ENCODE data around the gene TMEM80. TPM values are rescaled to one million over a fixed set of nuclear protein-coding genes. Genes with fewer than 3 reads are reported as not detected.
A peak's percentile ranks its signal among the peaks of the same experiment; 100 is the strongest.

Gene TMEM80
- total RNA-seq, 1 donor from 2014 or later, result 12.8 TPM

- intact Hi-C loops (cut with DNase I), result no loop called here
- no peaks in the 10 kb centered on the region for H3K9me3 ChIP-seq
- no peak for DNase-seq (ENCODE audit: extremely low spot score in 2 of 2)
- no peak overlapping the region for H3K4me3 ChIP-seq
- no peak overlapping the region for H3K27ac ChIP-seq
- peaks cover 43% of the 10 kb centered on the region for H3K4me1 ChIP-seq
- H3K36me3 ChIP-seq, result peaks cover 0 to 5% of the 10 kb centered on the region in 2 donors
- TF ChIP-seq POLR2AphosphoS5 (IDR thresholded peaks at IDR 0.05; ENCODE audit: insufficient read depth in 1 of 2, low read depth in 1 of 2) (no peak), POLR2A (IDR thresholded peaks at IDR 0.05) (no peak)
- H3K27me3 ChIP-seq, result no peaks in the 10 kb centered on the region
These were observed 6.3 kb downstream of the TMEM80 start for GRCh38 chr11:701741-702461.

- H3K4me1 ChIP-seq, result peaks cover 43% of the 10 kb centered on the region
- no peaks in the 10 kb centered on the region for H3K9me3 ChIP-seq
- TF ChIP-seq POLR2A (IDR thresholded peaks at IDR 0.05) (no peak), CTCF (IDR thresholded peaks at IDR 0.05) (no peak), POLR2AphosphoS5 (IDR thresholded peaks at IDR 0.05; ENCODE audit: insufficient read depth in 1 of 2, low read depth in 1 of 2) (no peak)
- intact Hi-C loops (cut with DNase I), result no loop called here
- H3K4me3 ChIP-seq, result no peak overlapping the region
- no peaks in the 10 kb centered on the region for H3K27me3 ChIP-seq
- no peak for DNase-seq (ENCODE audit: extremely low spot score in 2 of 2)
- H3K36me3 ChIP-seq, result peaks cover 0 to 5% of the 10 kb centered on the region in 2 donors
- peak overlapping the region; percentile 55 for H3K27ac ChIP-seq
These were observed 7.1 kb downstream of the TMEM80 start for GRCh38 chr11:702462-703461.

GRCh38 chr11:703506-703905 lies 7.9 kb downstream of the TMEM80 start:
- TF ChIP-seq POLR2AphosphoS5 (IDR thresholded peaks at IDR 0.05; ENCODE audit: insufficient read depth in 1 of 2, low read depth in 1 of 2) (no peak), POLR2A (IDR thresholded peaks at IDR 0.05) (no peak), CTCF (IDR thresholded peaks at IDR 0.05) (no peak)
- no peak for DNase-seq (ENCODE audit: extremely low spot score in 2 of 2)
- Histone ChIP-seq H3K4me3 (no peak overlapping the region), H3K27me3 (no peaks in the 10 kb centered on the region), H3K4me1 (peaks cover 43% of the 10 kb centered on the region), H3K36me3 (peaks cover 0 to 5% of the 10 kb centered on the region in 2 donors), H3K27ac (peak overlapping the region; percentile 55), H3K9me3 (no peaks in the 10 kb centered on the region)
- intact Hi-C loops (cut with DNase I), result no loop called here

GRCh38 chr11:704228-704674 lies 8.6 kb downstream of the TMEM80 start:
- peak overlapping the region; percentile 92 for H3K27ac ChIP-seq
- H3K4me3 ChIP-seq, result no peak overlapping the region
- intact Hi-C loops (cut with DNase I), result no loop called here
- DNase-seq (ENCODE audit: extremely low spot score in 2 of 2), result no peak
- TF ChIP-seq POLR2AphosphoS5 (IDR thresholded peaks at IDR 0.05; ENCODE audit: insufficient read depth in 1 of 2, low read depth in 1 of 2) (no peak), POLR2A (IDR thresholded peaks at IDR 0.05) (no peak), CTCF (IDR thresholded peaks at IDR 0.05) (no peak)
- peaks cover 0 to 4% of the 10 kb centered on the region in 2 donors for H3K36me3 ChIP-seq
- no peaks in the 10 kb centered on the region for H3K9me3 ChIP-seq
- no peaks in the 10 kb centered on the region for H3K27me3 ChIP-seq
- peaks cover 44% of the 10 kb centered on the region for H3K4me1 ChIP-seq

- no peak for DNase-seq (ENCODE audit: extremely low spot score in 2 of 2)
- H3K9me3 ChIP-seq, result no peaks in the 10 kb centered on the region
- intact Hi-C loops (cut with DNase I), result no loop called here
- peak overlapping the region; percentile 92 for H3K27ac ChIP-seq
- TF ChIP-seq POLR2AphosphoS5 (IDR thresholded peaks at IDR 0.05; ENCODE audit: insufficient read depth in 1 of 2, low read depth in 1 of 2), result peak in 1 of 2 donors; percentile 43
- TF ChIP-seq POLR2A (IDR thresholded peaks at IDR 0.05), result no peak
- H3K27me3 ChIP-seq, result no peaks in the 10 kb centered on the region
- H3K36me3 ChIP-seq, result no peaks in the 10 kb centered on the region
- H3K4me3 ChIP-seq, result peak overlapping the region; percentile 56 to 74
- H3K4me1 ChIP-seq, result peaks cover 50% of the 10 kb centered on the region
These were observed 9.4 kb downstream of the TMEM80 start for GRCh38 chr11:704781-705645.

All from vagina (tissue), 2 donors.